IMR-90 (cell line): ENCODE data around the gene MCF2L2. TPM values are rescaled to one million over a fixed set of nuclear protein-coding genes. Genes with fewer than 3 reads are reported as not detected.

Experiments
- ATAC-seq: fragments of 200-7000 bp; cut with Tn5 transposase; 2 replicates; pipeline ENCODE4 v1.9.1; 2020; ENCODE audit warnings: low read depth, mild to moderate bottlenecking, moderate library complexity
- BruUV-seq: library from RNA; stranded (reverse); fragments of 400-500 nt; replicated peaks from 2 replicates; lab custom pipeline; 2021; lab: Mats Ljungman, UMichigan
- CTCF ChIA-PET: fragments of 300-600 bp; formaldehyde crosslinking; extraction: SDS; loops from one replicate; lab custom pipeline; 2021; ENCODE audit warnings: antibody characterized with exemption; lab: Yijun Ruan, JAX
- POLR2A ChIA-PET: fragments of 300-600 bp; sonication (Branson Sonifier 250); formaldehyde crosslinking; loops from one replicate; lab custom pipeline; 2022; ENCODE audit warnings: antibody characterized with exemption; ENCODE audit not compliant: unreplicated experiment; lab: Charles Lee
- DNase-seq: peaks from one replicate; pipeline ENCODE4 v3.0.0; 2013
- H2AFZ ChIP-seq: replicated peaks from 2 replicates; pipeline ENCODE3; 2013; ENCODE audit warnings: low read length, mild to moderate bottlenecking; ENCODE audit not compliant: poor library complexity
- H2AK5ac ChIP-seq: 2 replicates; pipeline ENCODE4 v1.6.1; 2013; ENCODE audit warnings: low read depth, low read length, inconsistent platforms
- H2AK9ac ChIP-seq: replicated peaks from 2 replicates; pipeline ENCODE3; 2013; ENCODE audit warnings: mild to moderate bottlenecking, low read depth, low read length, moderate library complexity; ENCODE audit not compliant: poor library complexity
- H2BK120ac ChIP-seq: 2 replicates; pipeline ENCODE4 v1.6.1; 2013; ENCODE audit warnings: low read depth, low read length, inconsistent platforms
- H2BK15ac ChIP-seq: 3 replicates; pipeline ENCODE4 v1.6.1; 2013; ENCODE audit warnings: low read depth, low read length, inconsistent platforms
- H2BK20ac ChIP-seq: 2 replicates; pipeline ENCODE4 v1.6.1; 2013; ENCODE audit warnings: low read depth, mild to moderate bottlenecking, inconsistent platforms, low read length, moderate library complexity
- H2BK5ac ChIP-seq: 2 replicates; pipeline ENCODE4 v1.6.1; 2013; ENCODE audit warnings: mild to moderate bottlenecking, low read depth, low read length, inconsistent platforms; ENCODE audit not compliant: poor library complexity, severe bottlenecking
- H3K14ac ChIP-seq: replicated peaks from 2 replicates; pipeline ENCODE4 v1.6.1; 2013; ENCODE audit warnings: low read depth, low read length, inconsistent platforms
- H3K18ac ChIP-seq: 2 replicates; pipeline ENCODE4 v1.6.1; 2013; ENCODE audit warnings: low read depth, low read length, control low read depth
- H3K23ac ChIP-seq: 2 replicates; pipeline ENCODE4 v1.6.1; 2013; ENCODE audit warnings: low read depth, low read length, inconsistent platforms
- H3K27ac ChIP-seq: 2 replicates; pipeline ENCODE4 v1.5.1; 2013; ENCODE audit warnings: mild to moderate bottlenecking, control low read depth, low read length; ENCODE audit not compliant: insufficient read depth
- H3K27me3 ChIP-seq: 2 replicates; pipeline ENCODE4 v1.6.1; 2013; ENCODE audit warnings: low read length; ENCODE audit not compliant: control insufficient read depth, insufficient read depth
- H3K36me3 ChIP-seq: 2 replicates; pipeline ENCODE4 v1.6.1; 2013; ENCODE audit warnings: low read length, mixed read lengths; ENCODE audit not compliant: control insufficient read depth, insufficient read depth
- H3K4ac ChIP-seq: 2 replicates; pipeline ENCODE4 v1.6.1; 2013; ENCODE audit warnings: low read depth, low read length, inconsistent platforms
- H3K4me1 ChIP-seq: 2 replicates; pipeline ENCODE4 v1.6.1; 2013; ENCODE audit warnings: low read length, mixed read lengths; ENCODE audit not compliant: control insufficient read depth, insufficient read depth
- H3K4me2 ChIP-seq: 2 replicates; pipeline ENCODE4 v1.6.1; 2013; ENCODE audit warnings: low read depth, mild to moderate bottlenecking, control low read depth, low read length, moderate library complexity
- H3K4me3 ChIP-seq: 2 replicates; pipeline ENCODE4 v1.5.1; 2013; ENCODE audit warnings: low read depth, mild to moderate bottlenecking, control low read depth, low read length, moderate library complexity; ENCODE audit not compliant: insufficient read depth
- H3K56ac ChIP-seq: 2 replicates; pipeline ENCODE4 v1.6.1; 2013; ENCODE audit warnings: low read length, inconsistent platforms; ENCODE audit not compliant: insufficient read depth; ENCODE audit errors: extremely low read depth
- H3K79me1 ChIP-seq, 2 experiments: 2 replicates each; pipeline ENCODE4 v1.6.1; 2013; ENCODE audit warnings: low read length in 2 of 2, inconsistent platforms in 1 of 2, low read depth in 1 of 2
- H3K9ac ChIP-seq: 2 replicates; pipeline ENCODE4 v1.6.1; 2013; ENCODE audit warnings: low read depth, low read length, control low read depth
- H3K9me1 ChIP-seq: 2 replicates; pipeline ENCODE4 v1.6.1; 2013; ENCODE audit warnings: low read length, inconsistent platforms; ENCODE audit not compliant: insufficient read depth
- H3K9me3 ChIP-seq: 2 replicates; pipeline ENCODE4 v1.6.1; 2013; ENCODE audit warnings: low read length; ENCODE audit not compliant: control insufficient read depth, insufficient read depth
- H4K20me1 ChIP-seq: 2 replicates; pipeline ENCODE4 v1.6.1; 2013; ENCODE audit warnings: low read length, inconsistent platforms; ENCODE audit not compliant: insufficient read depth
- H4K5ac ChIP-seq: 2 replicates; pipeline ENCODE4 v1.6.1; 2013; ENCODE audit warnings: mild to moderate bottlenecking, low read depth, low read length, control low read depth
- H4K8ac ChIP-seq, 2 experiments: 2 replicates each; pipeline ENCODE4 v1.6.1; 2013; ENCODE audit warnings: low read depth in 2 of 2, low read length in 2 of 2, control low read depth in 1 of 2, inconsistent platforms in 1 of 2
- H4K91ac ChIP-seq: 2 replicates; pipeline ENCODE4 v1.6.1; 2013; ENCODE audit warnings: low read depth, low read length, inconsistent platforms; ENCODE audit not compliant: insufficient read depth
- CEBPB ChIP-seq: IDR thresholded peaks from 2 replicates; pipeline ENCODE4 v1.6.1; 2012; ENCODE audit warnings: low read depth, low read length, improper control_type of control experiment
- CHD1 ChIP-seq: IDR thresholded peaks from 2 replicates; pipeline ENCODE4 v1.6.1; 2012; ENCODE audit warnings: low read depth, low read length, improper control_type of control experiment
- NFE2L2 ChIP-seq: fragments of 150-350 bp; IDR thresholded peaks from 2 replicates; pipeline ENCODE4 v1.6.1; 2016; ENCODE audit warnings: low read depth, mild to moderate bottlenecking, low read length
- RAD21 ChIP-seq: IDR thresholded peaks from 2 replicates; pipeline ENCODE4 v1.6.1; 2012; ENCODE audit warnings: low read length, improper control_type of control experiment
- SMC3 ChIP-seq: fragments of 150-350 bp; IDR thresholded peaks from 2 replicates; pipeline ENCODE4 v1.6.1; 2016; ENCODE audit warnings: low read depth, mild to moderate bottlenecking, antibody characterized with exemption, low read length, moderate library complexity
- WGBS, 2 experiments: methylation state at CpG; one replicate each; pipeline versions ENCODE4 v1.1.5 to v1.1.7; 2013; ENCODE audit warnings: missing lambda C conversion rate in 2 of 2; ENCODE audit not compliant: insufficient read length in 1 of 2; ENCODE audit errors: extremely low coverage in 2 of 2; 5-methylcytosine and 5-hydroxymethylcytosine counted together
- dilution Hi-C: fragments of 300-500 bp; cut with HindIII; formaldehyde crosslinking; loops from one replicate; pipeline ENCODE4 v1.14.3; 2018; ENCODE audit warnings: low sequenced_read_pairs; ENCODE audit not compliant: unreplicated experiment
- in situ Hi-C: fragments of 300-500 bp; cut with MboI; formaldehyde crosslinking; loops from 3 replicates; pipeline ENCODE4 v1.14.3; 2019; ENCODE audit warnings: low sequenced_read_pairs, inconsistent platforms, mixed read lengths
- intact Hi-C: fragments of 100-400 bp; cut with micrococcal nuclease; formaldehyde crosslinking; loops from 2 replicates; pipeline ENCODE4 v1.10.0; 2022
- polyA plus RNA-seq, 3 experiments: library from polyadenylated mRNA; depleted of rRNA; stranded (reverse); fragments of >200 nt; gene quantifications; 2 replicates each; pipeline ENCODE4 v1.2.3, GENCODE V29; 2012; ENCODE audit warnings: low replicate concordance in 1 of 3
- total RNA-seq: library from RNA; depleted of rRNA; stranded (reverse); fragments of >200 nt; gene quantifications from 2 replicates; pipeline ENCODE4 v1.2.3, GENCODE V29; 2012

The MCF2L2 gene
- total and polyA plus RNA-seq, 2 of the 4 experiments (the other 2 are of a cell fraction), result under 0.01 TPM; not detected in 1

DNA sequence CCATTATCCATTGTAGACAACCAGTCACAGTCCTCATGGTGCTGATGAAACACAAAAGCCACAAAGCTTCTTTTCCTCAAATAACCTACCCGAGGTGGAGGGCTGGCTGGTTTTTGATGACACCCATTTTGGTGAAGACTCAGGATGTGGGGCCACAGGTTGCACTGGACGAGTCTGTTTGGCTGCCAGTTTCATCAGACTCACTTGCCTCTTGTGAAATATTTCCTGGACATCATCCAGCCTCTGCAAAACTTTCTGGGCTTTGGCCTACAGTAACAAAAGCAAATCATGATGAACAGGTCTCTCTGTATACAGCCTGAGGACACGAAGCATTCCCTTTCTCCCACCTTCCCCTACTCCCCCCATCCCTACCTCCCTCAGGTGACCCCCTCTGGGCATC, 133.2 kb downstream of the MCF2L2 start:
- H3K9ac ChIP-seq, result no peak overlapping the region
- H3K4me1 ChIP-seq, result peaks cover 12% of the 10 kb centered on the region
- WGBS, 2 experiments, result 0% methylated on average over 1 of the region's 3 CpGs; no CpG with 5 or more reads in 1 of the 2 experiments
- no peaks in the 10 kb centered on the region for H3K9me1 ChIP-seq
- H2AK5ac ChIP-seq, result no peak overlapping the region
- H2BK5ac ChIP-seq, result no peak overlapping the region
- H3K23ac ChIP-seq, result no peak overlapping the region
- DNase-seq (peak; percentile 91), ATAC-seq (peak; percentile 30)
- no TSS peak for BruUV-seq
- intact Hi-C loops (no loop called here), in situ Hi-C loops (no loop called here), dilution Hi-C loops (no loop called here)
- ChIA-PET CTCF (no interaction called here), POLR2A (no interaction called here)
- no peak overlapping the region; the same call in 1 of the 2 replicates for H3K4ac ChIP-seq
- no peak overlapping the region for H2BK20ac ChIP-seq
- no peaks in the 10 kb centered on the region for H3K27me3 ChIP-seq
- no peaks in the 10 kb centered on the region for H3K36me3 ChIP-seq
- H4K20me1 ChIP-seq, result no peaks in the 10 kb centered on the region
- no peak overlapping the region for H3K56ac ChIP-seq
- 0 out of 2 replicates have a peak overlapping the region, but pooled peaks have one; percentile 19 for H3K27ac ChIP-seq
- no peak overlapping the region for H3K4me3 ChIP-seq
- H3K9me3 ChIP-seq, result no peaks in the 10 kb centered on the region
- H2BK15ac ChIP-seq, result no peak overlapping the region
- H2AK9ac ChIP-seq, result no peak overlapping the region
- no peak overlapping the region for H3K4me2 ChIP-seq
- no peak overlapping the region for H4K8ac ChIP-seq
- H2BK120ac ChIP-seq, result peak overlapping the region; percentile 30; the same call in 1 of the 2 replicates
- TF ChIP-seq CEBPB (peak; percentile 92), NFE2L2 (no peak), RAD21 (no peak), SMC3 (no peak), CHD1 (no peak)
- no peak overlapping the region for H4K5ac ChIP-seq
- no peak overlapping the region for H3K14ac ChIP-seq
- no peaks in the 10 kb centered on the region for H3K79me1 ChIP-seq
- no peak overlapping the region for H2AFZ ChIP-seq
- no peak overlapping the region for H4K91ac ChIP-seq
- H3K18ac ChIP-seq, result no peak overlapping the region
